ENCODE results near the gene DNAJC18. TPM values are rescaled to one million over a fixed set of nuclear protein-coding genes. Genes with fewer than 3 reads are reported as not detected.

Gene DNAJC18
- total and polyA plus RNA-seq, 2 of the 4 experiments (the other 2 are of a cell fraction), result 8.5 to 11.1 TPM

- in situ Hi-C loops (cut with MboI; ENCODE audit: low sequenced_read_pairs) (no loop called here), intact Hi-C loops (cut with micrococcal nuclease) (no loop called here), dilution Hi-C loops (cut with HindIII; ENCODE audit: low sequenced_read_pairs, unreplicated experiment) (no loop called here)
- H2BK20ac ChIP-seq (ENCODE audit: low read depth, low read length), result 0 out of 2 replicates have a peak overlapping the region, but pooled peaks have one; percentile 7
- peak overlapping the region; percentile 50 for H3K4ac ChIP-seq (ENCODE audit: low read depth, low read length)
- no TSS peak for BruUV-seq (replicated peaks)
- CTCF ChIA-PET, result no interaction called here
- H3K4me3 ChIP-seq (ENCODE audit: insufficient read depth, low read depth, low read length), result no peak overlapping the region
- POLR2A ChIA-PET (ENCODE audit: unreplicated experiment), result no interaction called here
- no peaks in the 10 kb centered on the region for H3K27me3 ChIP-seq (ENCODE audit: control insufficient read depth, insufficient read depth, low read length)
- H3K9me3 ChIP-seq (ENCODE audit: control insufficient read depth, insufficient read depth, low read length), result no peaks in the 10 kb centered on the region
- no peaks in the 10 kb centered on the region for H3K36me3 ChIP-seq (ENCODE audit: control insufficient read depth, insufficient read depth, low read length)
- peak overlapping the region; percentile 66 for H2AK5ac ChIP-seq (ENCODE audit: low read depth, low read length)
- no peak overlapping the region for H3K27ac ChIP-seq (ENCODE audit: insufficient read depth, low read length)
- no peaks in the 10 kb centered on the region for H4K20me1 ChIP-seq (ENCODE audit: insufficient read depth, low read length)
- H4K5ac ChIP-seq (ENCODE audit: low read depth, low read length), result no peak overlapping the region
- TF ChIP-seq POLR2A (IDR thresholded peaks at IDR 0.05; ENCODE audit: low read depth, low read length) (no peak), MXI1 (IDR thresholded peaks at IDR 0.05; ENCODE audit: borderline replicate concordance, low read depth, low read length) (no peak), BHLHE40 (IDR thresholded peaks at IDR 0.05; ENCODE audit: low read depth, low read length) (no peak)
- peak overlapping the region; percentile 91 for H2BK5ac ChIP-seq (ENCODE audit: low read depth, low read length, poor library complexity, severe bottlenecking)
- peak overlapping the region; percentile 50; the same call in 1 of the 3 replicates for H2BK15ac ChIP-seq (ENCODE audit: low read depth, low read length)
- no peak overlapping the region for H3K56ac ChIP-seq (ENCODE audit: extremely low read depth, insufficient read depth, low read length)
- no peak overlapping the region; the same call in 1 of the 2 replicates for H3K14ac ChIP-seq (replicated peaks; ENCODE audit: low read depth, low read length)
- WGBS, 2 experiments (ENCODE audit: extremely low coverage in 2 of 2, insufficient read length in 1 of 2), result 100% methylated on average over 1 to 3 of the region's 3 CpGs
- H3K4me1 ChIP-seq (ENCODE audit: control insufficient read depth, insufficient read depth, low read length), result peaks cover under 1% of the 10 kb centered on the region
- peaks cover 32% of the 10 kb centered on the region for H3K9me1 ChIP-seq (ENCODE audit: insufficient read depth, low read length)
- no peak for ATAC-seq (ENCODE audit: low read depth)
- H3K9ac ChIP-seq (ENCODE audit: low read depth, low read length), result no peak overlapping the region
- DNase-seq, result no peak
- H4K8ac ChIP-seq (ENCODE audit: low read depth in 2 of 2, low read length in 2 of 2), result no peak overlapping the region
- H2AFZ ChIP-seq (replicated peaks; ENCODE audit: low read length, poor library complexity), result peak overlapping the region; percentile 51
- peak overlapping the region; percentile 55 for H2AK9ac ChIP-seq (replicated peaks; ENCODE audit: low read depth, low read length, poor library complexity)
- H3K18ac ChIP-seq (ENCODE audit: low read depth, low read length), result no peak overlapping the region
- no peak overlapping the region for H3K4me2 ChIP-seq (ENCODE audit: low read depth, low read length)
- no peak overlapping the region for H4K91ac ChIP-seq (ENCODE audit: insufficient read depth, low read depth, low read length)
- H3K79me1 ChIP-seq (ENCODE audit: low read depth in 1 of 2, low read length in 2 of 2), result no peaks in the 10 kb centered on the region; a peak in 1 of 4 replicates
- H3K23ac ChIP-seq (ENCODE audit: low read depth, low read length), result no peak overlapping the region
- no peak overlapping the region for H2BK120ac ChIP-seq (ENCODE audit: low read depth, low read length)
Observed at GRCh38 chr5:139453683-139454567, 14.6 kb upstream of the DNAJC18 start.
